ENCODE measurements around the gene SNX2.
"Not testable (repeated sequence)": the region's sequence is repeated elsewhere in the genome, so short reads cannot be mapped to it uniquely, and the experiment has no call there.

DNA sequence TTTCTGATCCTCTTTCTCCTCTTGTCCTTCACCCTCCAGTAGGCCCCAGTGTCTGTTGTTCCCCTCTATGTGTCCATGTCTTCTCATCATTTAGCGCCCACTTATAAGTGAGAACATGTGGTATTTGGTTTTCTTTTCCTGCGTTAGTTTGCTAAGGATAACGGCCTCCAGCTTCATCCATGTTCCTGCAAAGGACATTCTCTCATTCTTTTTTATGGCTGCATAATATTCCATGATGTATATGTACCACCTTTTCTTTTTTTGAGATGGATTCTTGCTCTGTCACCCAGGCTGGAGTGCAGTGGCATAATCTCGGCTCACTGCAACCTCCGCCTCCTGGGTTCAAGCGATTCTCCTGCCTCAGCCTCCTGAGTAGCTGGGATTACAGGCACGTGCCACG, 82.7 kb downstream of the SNX2 start:
- TF ChIP-seq PATZ1 (CRISPR knock-in tag; IDR thresholded peaks at IDR 0.05; ENCODE audit: borderline replicate concordance); ARNTL (CRISPR knock-in tag; IDR thresholded peaks at IDR 0.05; ENCODE audit: borderline replicate concordance, low read depth); RARB (CRISPR knock-in tag; IDR thresholded peaks at IDR 0.05); CSDC2 (CRISPR knock-in tag; IDR thresholded peaks at IDR 0.05); TOX (CRISPR knock-in tag; IDR thresholded peaks at IDR 0.05; ENCODE audit: borderline replicate concordance); PPARA (CRISPR knock-in tag; IDR thresholded peaks at IDR 0.05; ENCODE audit: borderline replicate concordance); ZFP30 (CRISPR knock-in tag; IDR thresholded peaks at IDR 0.05): not testable (repeated sequence)
- TF ChIP-seq, protein P1, sequence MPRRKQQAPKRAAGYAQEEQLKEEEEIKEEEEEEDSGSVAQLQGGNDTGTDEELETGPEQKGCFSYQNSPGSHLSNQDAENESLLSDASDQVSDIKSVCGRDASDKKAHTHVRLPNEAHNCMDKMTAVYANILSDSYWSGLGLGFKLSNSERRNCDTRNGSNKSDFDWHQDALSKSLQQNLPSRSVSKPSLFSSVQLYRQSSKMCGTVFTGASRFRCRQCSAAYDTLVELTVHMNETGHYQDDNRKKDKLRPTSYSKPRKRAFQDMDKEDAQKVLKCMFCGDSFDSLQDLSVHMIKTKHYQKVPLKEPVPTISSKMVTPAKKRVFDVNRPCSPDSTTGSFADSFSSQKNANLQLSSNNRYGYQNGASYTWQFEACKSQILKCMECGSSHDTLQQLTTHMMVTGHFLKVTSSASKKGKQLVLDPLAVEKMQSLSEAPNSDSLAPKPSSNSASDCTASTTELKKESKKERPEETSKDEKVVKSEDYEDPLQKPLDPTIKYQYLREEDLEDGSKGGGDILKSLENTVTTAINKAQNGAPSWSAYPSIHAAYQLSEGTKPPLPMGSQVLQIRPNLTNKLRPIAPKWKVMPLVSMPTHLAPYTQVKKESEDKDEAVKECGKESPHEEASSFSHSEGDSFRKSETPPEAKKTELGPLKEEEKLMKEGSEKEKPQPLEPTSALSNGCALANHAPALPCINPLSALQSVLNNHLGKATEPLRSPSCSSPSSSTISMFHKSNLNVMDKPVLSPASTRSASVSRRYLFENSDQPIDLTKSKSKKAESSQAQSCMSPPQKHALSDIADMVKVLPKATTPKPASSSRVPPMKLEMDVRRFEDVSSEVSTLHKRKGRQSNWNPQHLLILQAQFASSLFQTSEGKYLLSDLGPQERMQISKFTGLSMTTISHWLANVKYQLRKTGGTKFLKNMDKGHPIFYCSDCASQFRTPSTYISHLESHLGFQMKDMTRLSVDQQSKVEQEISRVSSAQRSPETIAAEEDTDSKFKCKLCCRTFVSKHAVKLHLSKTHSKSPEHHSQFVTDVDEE (CRISPR knock-in tag; IDR thresholded peaks at IDR 0.05), result not testable (repeated sequence)
